ENCODE measurements around the gene ZNF662.
"Not testable (repeated sequence)": the region's sequence is repeated elsewhere in the genome, so short reads cannot be mapped to it uniquely, and the experiment has no call there.

ZNF662 gene

DNA sequence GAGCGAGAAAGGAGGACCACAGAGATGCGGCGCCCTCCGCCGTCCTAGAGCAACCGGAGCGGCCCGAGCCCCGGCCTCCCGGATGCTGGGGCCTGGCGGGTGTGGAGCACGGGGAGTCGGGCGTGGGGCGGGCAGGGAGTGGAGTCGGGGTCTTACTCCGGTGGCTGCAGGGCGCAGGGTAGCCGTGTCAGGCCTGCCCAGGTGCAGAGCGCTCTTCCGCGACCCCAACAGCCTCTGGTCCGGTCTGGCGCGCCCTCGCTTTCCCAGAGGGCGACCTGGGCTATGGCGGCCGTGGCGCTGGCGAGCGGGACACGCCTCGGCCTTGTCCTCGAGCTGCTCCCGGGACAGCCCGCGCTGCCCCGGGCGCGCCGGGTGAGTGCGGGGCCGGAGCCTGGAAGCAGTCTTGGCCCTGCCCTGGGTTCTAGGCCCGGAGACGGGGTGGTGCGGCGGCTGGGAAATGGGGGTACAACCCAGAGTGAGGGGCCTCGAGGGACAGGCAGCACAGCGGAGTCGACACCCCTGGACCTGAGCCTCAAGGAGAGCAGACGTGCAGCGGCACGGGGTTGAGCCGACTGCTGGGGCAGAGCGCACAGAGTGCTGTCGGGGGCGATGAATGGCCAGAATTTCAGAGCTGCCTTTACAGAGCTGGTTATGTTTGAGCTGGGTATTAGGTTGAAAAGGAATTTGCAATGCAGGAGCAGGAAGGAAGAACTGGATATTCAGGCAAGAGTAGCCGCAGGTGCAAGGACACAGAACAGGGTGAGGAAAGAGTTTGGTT is at the start of gene ZNF662:
Gene ZNF662 (plus strand): TSS at position 73 of the 778 bp plus-strand sequence. CDS start 1,973 bp downstream, outside the sequence.
- peak in 1 of 2 experiments; percentile 39 for DNase-seq

DNA sequence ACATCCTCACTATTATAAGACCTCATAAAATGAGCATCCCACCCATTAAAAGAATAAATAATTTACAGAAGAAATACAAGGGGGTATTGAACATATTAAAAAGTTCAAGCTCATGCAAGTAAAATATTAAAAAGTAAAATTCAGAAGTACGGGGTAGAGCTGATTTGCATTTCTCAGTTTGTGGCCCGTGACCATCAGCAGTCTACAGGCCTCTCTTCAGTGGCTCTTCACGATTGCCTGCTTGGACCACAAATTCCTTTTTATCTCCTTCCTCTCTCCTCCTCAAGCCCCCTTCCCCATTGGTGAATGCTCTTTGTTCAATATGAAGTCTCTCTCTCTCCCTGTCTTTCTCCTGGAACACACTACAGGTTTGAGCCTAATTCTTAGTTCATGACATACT is 49.4 kb upstream of the ZNF662 start:
- no peak for DNase-seq

DNA sequence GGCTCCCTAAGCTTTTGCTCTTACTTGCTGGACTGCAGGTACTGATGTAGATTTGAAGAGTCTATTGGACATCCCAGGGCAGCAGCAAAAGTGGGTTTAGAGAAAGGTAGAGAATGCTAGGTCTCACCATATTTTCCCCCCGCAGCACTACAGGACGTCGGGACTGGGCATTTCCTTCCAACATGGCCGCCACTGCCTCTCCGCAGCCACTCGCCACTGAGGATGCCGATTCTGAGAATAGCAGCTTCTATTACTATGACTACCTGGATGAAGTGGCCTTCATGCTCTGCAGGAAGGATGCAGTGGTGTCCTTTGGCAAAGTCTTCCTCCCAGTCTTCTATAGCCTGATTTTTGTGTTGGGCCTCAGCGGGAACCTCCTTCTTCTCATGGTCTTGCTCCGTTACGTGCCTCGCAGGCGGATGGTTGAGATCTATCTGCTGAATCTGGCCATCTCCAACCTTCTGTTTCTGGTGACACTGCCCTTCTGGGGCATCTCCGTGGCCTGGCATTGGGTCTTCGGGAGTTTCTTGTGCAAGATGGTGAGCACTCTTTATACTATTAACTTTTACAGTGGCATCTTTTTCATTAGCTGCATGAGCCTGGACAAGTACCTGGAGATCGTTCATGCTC is 41.5 kb upstream of the ZNF662 start:
- DNase-seq = no peak

DNA sequence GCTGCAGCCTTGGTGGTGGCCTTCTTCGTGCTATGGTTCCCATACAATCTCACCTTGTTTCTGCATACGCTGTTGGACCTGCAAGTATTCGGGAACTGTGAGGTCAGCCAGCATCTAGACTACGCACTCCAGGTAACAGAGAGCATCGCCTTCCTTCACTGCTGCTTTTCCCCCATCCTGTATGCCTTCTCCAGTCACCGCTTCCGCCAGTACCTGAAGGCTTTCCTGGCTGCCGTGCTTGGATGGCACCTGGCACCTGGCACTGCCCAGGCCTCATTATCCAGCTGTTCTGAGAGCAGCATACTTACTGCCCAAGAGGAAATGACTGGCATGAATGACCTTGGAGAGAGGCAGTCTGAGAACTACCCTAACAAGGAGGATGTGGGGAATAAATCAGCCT is 40.7 kb upstream of the ZNF662 start:
- no peak for DNase-seq

DNA sequence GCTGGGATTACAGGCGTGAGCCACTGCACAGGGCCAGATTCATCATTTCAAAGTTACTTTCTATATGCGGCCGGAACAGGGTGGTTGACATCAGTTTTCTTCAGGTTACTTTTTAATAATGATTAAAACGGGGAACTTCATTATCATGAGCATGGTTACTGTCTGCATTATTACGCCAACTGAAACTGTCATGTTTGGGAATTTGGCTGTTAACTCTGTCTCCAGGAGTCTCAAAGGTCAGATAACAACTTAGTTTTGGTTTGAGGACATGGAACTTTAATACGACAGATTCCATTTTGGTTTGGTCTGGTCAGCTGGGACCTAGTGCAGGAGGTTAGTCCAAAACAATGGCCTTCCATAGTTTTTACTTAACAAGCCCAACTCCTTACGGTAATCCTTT is 38.8 kb upstream of the ZNF662 start:
- DNase-seq = no peak

DNA sequence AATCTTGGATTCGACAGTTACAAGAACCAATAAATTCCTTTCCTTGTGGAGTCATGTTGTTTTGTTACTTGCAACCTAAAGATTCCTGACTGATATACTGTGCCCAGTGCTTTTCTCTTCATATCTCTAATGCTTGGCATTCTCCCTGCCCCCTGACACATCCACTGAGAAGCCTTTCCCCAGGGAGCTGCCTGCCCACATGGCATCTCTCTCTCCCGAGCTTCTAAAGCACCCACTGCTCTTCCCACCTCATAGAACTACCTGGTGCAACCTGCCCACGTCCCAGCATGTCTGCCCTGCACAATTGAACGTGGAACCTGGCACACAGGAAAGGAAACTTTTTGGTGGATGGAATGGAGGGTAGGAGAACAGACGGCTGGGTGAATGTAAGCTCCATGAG is 37.1 kb upstream of the ZNF662 start:
- no peak for DNase-seq

DNA sequence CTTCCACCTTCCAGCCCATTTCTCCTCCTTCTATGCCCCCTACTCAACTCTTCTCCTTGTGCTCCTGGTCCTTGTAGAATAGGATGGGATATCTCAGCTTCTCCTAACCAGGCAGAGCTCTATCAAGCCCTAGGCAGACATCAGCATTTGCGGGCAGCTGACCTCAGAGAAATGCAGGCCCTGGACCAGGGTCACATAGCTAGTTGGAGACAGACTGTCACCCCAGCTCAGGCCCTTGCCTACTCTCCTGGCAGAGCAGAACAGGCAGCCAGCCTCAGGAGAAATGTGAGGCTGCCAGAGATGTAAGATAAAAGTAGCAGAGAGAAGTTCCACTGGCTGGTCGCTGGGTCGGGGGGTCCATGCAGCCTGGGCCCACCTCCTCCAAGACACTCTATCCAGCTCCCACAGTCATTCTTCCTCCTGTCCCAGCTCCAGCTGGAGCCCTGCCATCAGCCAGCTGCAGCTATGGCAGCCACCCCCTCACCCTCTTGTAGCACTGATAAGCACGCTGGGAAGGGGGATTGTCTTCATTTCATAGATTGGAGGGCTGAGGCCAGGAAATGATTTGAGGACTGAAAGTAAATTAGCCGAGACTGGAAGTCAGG is 34.2 kb upstream of the ZNF662 start:
- DNase-seq = no peak

DNA sequence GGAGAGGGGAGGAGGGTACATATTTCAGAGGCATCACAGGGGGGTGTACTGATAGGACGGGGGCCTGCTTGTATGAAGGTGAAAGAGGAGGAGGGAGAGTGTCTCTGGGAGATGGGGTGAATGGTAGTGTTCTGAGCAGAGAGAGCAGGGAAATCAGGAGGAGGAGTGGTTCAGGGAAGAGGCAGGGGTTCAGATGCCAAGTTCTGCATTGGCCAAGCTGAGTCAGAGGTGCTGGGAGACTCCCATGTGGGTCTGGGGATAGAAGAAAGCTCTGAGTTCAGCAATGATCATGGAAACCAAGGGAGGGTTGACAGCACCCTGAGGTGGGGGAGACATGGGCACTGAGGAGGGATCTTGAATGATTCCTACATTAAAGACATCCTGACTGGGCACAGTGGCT is 33.2 kb upstream of the ZNF662 start:
- no peak for DNase-seq

DNA sequence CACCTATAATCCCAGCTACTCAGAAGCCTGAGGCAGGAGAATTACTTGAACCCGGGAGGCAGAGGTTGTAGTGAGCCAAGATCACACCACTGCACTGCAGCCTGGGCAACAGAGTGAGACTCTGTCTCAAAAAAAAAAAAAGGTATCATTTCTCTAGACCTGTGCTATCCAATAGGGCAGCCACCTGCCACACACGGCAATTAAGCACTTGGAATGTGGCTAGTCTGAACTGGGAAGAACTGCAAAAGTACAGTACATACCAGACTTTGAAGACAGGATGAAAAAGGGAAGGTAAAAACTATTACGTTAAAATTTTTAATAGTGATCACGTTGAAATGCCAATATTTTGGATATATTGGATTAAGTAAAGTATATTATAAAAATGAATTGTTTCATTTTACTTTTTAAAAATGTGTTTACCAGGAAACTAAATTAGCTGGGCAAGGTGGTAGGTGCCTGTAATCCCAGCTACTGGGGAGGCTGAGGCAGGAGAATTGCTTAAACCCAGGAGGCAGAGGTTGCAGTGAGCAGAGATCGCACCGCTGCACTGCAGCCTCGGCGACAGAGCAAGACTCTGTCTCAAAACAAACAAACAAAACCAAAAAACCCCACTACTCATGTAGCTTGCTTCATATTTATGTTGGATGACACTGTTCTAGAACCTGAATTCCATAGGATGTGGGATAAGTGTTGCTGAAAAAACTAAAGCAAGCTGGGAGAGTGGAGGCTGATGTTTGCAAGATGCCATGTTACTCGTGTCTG is 32.5 kb upstream of the ZNF662 start:
- DNase-seq = no peak

DNA sequence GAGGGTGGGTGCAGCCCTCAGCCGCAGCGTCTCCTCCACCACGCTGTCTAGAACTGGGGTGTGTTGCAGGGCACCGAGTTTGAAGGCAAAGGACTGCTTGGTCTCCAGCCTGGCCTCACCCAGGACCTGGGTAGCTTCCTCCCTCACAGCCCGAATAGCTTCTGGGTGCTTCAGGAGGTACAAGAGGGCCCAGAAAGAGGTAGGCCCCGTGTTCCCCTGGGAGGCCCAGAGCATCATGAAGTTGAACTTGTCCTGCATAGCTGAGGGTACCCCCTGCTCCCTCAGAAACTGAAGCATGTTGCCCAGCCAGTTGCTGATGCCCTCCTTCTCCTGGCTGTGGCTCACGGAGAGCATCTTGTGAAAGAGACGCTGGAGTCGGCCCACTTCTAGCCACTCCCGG is 31.2 kb upstream of the ZNF662 start:
- no peak for DNase-seq

DNA sequence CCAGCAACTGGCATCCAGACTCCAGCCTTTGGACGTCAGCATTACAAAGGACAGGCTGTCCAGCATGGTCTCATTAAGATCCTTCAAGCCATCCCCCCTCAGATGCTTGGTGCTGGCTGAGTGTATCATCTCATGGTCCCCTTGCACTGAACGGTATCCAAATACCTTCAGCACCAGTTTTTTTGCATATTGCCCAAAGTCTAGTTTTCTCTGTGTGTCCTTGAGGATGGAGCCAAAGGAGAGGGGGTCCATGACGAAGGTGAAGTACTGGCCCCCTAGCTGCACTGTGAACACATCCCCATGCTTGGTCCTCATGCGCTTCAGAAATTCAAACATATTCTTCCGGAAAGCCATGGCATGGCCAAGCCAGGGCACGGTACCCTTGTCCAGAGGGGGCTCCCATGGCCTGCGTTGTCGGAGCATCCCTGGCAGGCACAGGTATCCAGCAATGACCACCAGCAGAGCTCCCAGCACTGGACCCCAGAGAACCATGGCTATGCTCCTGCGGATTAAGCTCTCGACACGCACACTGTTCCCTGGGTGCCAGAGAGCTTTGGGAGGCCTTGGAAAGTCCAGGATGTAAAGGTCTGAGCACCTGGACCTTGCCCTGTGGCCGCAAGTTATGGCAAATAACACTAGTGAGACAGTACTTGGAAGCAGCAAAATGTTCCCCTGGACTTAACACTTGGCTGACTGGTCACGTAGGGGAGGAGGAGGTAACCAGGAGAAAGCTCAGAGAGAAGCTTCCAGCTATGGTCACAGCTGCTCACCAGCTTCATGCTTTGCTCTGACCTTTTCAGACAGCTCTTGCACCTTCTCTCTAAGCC is 30.4 kb upstream of the ZNF662 start, which contains the start of gene CYP8B1:
Gene CYP8B1 (minus strand): TSS at position 555 of the 827 bp plus-strand sequence. CDS start 63 bp downstream, at position 492.
- no peak for DNase-seq

DNA sequence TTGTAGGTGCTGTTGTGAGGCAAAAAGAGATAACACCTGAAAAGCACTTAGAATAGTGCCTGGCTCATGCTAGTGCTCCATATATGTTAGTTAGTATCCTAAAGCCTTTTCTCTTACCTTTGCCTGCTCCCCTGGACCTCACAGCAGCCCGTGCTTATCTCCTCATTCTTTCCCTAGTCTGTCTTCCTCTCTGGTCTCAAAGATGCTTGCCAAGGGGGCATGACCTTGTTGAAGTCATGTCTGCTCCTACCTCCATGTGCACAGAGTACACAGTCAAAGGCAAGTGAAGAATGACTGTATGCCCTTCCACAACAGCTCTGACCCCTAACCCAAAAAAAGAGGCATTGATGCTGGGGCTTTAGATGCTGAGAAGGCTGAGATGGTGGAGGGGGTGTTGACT is 29.5 kb upstream of the ZNF662 start:
- no peak for DNase-seq

DNA sequence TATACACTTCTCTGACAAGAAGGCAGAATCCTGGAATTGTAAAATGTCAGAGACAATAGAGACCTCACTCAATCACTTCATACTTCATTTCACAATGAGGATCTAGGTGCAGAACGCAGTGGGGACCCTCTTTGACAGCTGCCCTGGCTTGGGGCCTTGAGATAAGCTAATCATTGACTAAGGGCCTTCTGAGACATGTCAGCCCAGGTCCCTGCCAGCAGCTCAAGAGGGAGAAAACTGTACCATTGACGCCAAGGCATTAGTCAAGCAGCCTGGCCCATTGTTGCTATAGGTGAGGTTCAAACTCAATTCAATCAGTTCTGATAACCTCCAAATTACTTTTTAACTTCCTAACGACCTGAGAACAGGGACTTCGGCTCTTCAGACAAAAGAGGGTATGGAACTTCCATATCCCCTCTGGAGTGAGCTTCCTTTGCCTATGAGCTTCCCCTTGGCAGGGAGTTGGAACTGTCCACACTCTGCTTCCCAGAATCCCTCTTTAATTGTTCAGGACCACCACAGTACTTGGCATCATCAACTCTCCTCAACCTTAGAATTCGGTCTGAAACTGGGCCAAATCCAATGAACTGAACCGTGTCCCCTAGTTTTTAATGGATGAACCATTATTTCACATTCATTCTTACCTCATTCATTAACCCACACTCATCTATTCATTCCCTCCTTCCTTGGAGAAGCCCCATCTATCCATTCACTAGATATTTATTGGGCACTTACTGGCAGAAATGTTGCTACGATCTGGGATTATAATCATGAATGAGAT is 28.8 kb upstream of the ZNF662 start:
- no peak for DNase-seq

DNA sequence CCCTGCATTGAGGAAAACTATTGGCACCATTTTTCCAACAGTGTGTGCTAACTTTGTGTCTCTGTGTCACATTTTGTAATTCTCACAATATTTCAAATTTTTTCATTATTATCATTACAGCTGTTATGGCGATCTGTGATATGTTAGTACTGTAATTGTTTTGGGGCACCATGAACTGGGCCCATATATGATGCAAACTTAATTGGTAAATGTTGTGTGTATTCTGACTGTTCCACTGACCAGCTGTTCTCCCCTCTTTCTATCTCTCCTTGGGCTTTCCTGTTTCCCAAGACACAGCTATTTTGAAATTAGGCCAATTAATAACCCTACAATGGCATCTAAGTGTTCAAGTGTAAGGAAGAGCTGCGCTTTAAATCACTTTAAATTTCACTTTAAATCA is 28.1 kb upstream of the ZNF662 start:
- DNase-seq = no peak

DNA sequence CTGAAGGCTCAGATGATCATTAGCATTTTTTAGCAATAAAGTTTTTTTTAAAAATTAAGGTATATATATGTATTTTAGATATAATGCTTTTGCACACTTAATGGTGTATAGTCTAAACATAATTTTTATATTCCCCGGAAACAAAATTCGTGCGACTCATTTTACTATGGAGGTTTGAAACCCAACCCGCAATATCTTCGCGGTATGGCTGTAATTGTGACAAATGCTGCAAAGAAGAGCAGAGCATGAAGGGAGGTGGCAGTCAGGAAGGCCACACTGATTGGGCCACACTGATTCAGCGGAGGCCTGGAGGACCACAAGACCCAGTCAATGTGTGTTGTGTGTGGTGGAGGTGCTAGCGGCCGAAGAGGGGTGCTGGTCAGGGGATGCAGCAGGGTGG is 25.8 kb upstream of the ZNF662 start:
- no peak for DNase-seq

DNA sequence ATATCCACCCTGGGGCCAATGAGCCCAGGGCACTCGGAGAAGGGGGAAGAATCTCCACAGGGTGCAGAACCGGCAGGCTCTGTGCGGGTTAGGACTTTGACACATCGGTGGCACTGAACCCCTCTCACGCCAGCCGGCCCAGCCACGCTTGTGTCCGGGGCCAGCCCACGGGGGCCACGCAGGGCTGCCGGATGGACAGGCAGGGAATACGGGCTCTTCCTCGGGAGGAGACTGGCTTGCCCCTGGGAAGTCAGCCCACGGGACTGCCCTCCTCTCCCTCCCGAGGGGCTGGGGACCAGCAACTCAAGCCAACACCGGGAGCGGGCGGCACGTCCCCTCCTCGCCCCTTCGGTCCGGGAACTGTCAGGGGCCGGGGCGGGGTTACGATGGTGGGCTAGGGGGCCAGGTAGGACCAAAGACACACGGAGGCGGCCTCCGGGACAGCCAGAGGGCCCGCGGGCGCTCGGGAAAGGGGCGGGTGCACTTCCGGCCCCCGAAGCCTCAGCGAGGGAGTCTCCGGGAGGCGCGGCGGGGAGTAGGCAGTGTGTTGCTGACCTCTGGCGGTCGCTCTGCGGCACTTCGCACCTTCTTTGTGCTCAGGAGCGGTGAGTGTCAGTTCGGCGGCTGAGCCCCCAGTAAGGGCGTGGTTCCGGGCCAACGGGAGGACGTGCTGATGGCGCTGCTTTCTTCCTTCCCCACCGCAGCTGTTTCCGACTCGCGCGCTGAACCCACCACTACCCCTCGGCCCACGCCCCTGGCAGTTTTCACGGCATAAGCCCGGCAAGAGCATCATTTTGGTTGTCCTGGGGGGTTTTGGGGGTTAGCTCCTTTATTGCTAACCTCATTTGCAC is 25.1 kb upstream of the ZNF662 start:
- peak in 1 of 2 experiments; percentile 1 for DNase-seq

DNA sequence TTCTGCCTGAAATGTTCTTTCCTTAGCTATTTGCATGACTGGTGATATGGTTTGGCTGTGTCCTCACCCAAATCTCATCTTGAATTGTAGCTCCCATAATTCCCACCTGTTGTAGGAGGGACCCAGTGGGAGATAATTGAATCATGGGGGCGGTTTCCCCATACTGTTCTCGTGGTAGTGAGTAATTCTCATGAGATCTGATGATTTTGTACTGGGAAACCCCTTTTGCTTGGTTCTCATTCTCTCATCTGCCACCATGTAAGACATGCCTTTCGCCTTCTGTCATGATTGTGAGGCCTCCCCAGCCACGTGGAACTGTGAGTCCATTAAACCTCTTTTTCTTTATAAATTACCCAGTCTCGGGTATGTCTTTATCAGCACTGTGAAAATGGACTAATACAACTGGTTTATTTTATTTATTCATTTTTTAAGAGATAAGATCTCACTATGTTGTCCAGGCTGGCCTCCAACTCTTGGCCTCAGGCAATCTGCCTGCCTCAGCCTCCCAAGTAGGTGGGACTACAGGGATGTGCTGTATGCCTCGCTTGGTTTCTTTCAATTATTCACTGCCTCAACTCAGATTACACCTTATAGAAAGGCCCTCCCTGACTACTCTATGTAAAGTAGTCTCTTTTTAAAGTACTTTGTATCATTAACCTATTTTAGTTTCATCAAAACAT is 22.6 kb upstream of the ZNF662 start:
- not testable (repeated sequence) for DNase-seq

DNA sequence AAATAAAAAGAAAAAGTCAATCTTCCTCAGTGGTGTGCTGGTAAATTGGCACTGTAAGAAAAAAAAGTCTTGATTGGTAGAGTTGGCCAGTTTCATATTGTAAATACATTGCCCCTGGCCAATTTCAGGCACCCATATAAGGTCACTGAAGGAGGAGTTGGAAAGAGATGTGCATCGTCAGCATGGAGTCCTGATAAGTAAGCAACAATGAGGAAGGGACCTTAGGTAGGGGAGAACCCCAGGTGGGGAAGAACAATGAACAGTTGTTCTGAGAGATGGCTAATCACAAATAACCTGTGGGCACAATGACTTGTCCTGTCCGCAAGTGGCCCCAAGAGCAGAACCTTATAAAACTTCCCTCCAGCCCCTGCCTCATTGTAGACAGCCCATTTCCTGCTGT is 21.6 kb upstream of the ZNF662 start:
- DNase-seq = no peak

DNA sequence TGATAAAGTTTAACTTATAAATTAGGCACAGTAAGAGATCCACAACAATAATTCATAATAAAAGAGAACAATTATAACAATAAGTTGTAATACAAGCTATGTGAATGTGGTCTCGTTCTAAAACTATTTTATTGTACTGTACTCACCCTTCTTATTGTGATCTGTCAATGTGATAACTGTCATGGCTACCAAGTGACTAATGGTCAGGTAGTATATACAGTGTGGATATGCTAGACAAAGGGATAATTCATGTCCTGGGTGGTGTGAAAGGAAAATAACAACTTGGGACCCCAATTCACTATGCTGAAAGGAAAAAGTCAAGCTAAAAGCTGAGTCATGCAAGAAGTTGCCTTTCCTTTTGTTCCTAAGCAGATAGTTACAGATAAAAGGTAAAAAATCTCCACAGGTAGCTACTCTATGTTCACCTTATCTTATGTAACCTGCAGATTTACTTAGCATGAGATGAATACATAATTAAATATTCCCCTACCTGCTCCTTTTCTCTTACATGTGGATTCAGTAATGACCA is 19.6 kb upstream of the ZNF662 start:
- DNase-seq = no peak

DNA sequence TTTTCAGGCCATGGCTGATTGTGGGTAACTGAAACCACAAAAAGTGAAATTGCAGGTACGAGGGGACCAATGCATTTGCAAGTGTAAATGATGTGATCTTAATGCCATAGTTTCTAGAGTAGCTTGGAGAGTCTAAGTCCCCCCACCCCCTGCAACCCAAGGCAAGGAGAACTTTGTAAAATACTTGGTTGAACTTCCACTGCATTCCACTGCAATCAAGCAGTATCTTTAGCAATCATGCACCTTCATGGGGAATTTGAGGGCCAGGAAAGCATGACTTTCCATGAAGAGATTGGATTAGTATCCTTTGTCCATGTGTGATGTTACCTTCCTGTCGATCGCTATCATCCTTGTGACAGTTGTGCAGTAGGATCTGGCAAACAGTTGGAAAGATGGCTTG is 18.9 kb upstream of the ZNF662 start:
- no peak for DNase-seq

Data from cerebellar nuclear complex (tissue), 1 donor.